ENCODE measurements around the gene ABCC6.

DNA sequence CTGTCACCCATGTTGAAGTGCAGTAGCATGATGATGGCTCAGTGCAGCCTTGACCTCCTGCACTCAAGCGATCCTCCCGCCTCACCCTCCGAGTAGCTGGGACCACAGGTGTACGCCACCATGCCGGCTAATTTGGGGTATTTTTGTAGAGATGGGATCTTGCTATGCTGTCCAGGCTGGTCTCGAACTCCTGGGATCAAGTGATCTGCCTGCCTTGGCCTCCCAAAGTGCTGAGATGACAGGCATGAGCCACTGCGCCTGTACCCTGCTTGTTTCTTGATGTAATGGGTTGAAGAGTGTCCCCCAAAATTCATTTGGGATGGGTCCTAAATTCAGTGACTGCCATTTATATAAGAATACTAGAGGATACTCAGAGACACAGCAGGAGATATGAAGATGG lies 57.2 kb downstream of the ABCC6 start:
- TF ChIP-seq CHD1 (IDR thresholded peaks at IDR 0.05; ENCODE audit: low read depth, low read length) = no peak
- TF ChIP-seq, protein P1, sequence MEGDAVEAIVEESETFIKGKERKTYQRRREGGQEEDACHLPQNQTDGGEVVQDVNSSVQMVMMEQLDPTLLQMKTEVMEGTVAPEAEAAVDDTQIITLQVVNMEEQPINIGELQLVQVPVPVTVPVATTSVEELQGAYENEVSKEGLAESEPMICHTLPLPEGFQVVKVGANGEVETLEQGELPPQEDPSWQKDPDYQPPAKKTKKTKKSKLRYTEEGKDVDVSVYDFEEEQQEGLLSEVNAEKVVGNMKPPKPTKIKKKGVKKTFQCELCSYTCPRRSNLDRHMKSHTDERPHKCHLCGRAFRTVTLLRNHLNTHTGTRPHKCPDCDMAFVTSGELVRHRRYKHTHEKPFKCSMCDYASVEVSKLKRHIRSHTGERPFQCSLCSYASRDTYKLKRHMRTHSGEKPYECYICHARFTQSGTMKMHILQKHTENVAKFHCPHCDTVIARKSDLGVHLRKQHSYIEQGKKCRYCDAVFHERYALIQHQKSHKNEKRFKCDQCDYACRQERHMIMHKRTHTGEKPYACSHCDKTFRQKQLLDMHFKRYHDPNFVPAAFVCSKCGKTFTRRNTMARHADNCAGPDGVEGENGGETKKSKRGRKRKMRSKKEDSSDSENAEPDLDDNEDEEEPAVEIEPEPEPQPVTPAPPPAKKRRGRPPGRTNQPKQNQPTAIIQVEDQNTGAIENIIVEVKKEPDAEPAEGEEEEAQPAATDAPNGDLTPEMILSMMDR (conservative IDR thresholded peaks at IDR 0.05; ENCODE audit: low read depth, low read length) = no peak
- TF ChIP-seq POLR2A (IDR thresholded peaks at IDR 0.05; ENCODE audit: low read depth, low read length) = no peak
- TF ChIP-seq RCOR1 (IDR thresholded peaks at IDR 0.05; ENCODE audit: insufficient replicate concordance, low read length) = no peak
- TF ChIP-seq ELK1 (IDR thresholded peaks at IDR 0.05; ENCODE audit: borderline replicate concordance, low read depth, low read length) = no peak

Measured in IMR-90 (cell line).